GM11168 (cell line): ENCODE data around the gene MT3.

Source experiments
- in situ Hi-C: fragments of 300-500 bp; cut with MboI; formaldehyde crosslinking; loops from one replicate; pipeline ENCODE4 v1.12.0; 2022; ENCODE audit warnings: low sequenced_read_pairs; ENCODE audit not compliant: unreplicated experiment

MT3 gene

DNA sequence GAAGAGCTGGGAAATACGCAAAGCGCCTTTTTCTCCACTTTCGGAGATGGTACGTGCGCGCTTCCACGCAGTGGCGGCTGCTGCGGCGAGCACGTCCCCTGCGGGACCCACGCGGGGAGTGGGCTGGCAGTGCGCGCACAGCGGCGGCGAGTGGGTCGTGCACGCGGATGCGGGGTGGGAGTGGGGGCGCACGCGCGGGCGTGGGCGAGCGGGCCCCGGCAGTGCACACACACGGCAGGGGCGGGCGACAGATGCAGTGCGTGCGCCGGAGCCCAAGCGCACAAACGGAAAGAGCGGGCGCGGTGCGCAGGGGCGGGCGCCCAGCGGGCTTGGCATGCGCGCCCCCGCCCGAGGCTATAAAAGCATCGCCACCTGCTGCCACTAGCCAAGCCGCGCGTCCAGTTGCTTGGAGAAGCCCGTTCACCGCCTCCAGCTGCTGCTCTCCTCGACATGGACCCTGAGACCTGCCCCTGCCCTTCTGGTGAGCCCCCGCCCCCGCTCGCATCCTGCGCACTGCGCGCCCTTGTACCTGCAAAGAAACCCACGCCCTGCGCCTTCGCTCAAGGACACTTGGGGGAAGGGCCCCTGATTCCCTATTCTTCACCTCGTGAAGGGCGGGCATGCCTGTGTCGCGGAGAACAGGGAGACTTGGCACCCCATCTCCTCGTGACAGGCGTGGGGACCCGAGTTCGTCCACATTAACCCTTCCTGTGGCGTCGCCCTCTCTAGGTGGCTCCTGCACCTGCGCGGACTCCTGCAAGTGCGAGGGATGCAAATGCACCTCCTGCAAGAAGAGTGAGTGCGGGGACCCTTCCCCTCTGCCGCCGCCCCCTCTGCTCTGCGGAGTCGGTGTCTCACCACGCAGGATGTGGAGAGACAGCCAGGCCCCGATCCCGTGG lies at the start of gene MT3:
TSS of gene MT3 (plus strand) at position 388 of the 899 bp plus-strand sequence. CDS start at position 451, 63 bp downstream.
- in situ Hi-C loops = loop anchor here (10.0 kb wide), 1 partner anchor 105 kb away; no protein-coding TSS in a partner anchor

DNA sequence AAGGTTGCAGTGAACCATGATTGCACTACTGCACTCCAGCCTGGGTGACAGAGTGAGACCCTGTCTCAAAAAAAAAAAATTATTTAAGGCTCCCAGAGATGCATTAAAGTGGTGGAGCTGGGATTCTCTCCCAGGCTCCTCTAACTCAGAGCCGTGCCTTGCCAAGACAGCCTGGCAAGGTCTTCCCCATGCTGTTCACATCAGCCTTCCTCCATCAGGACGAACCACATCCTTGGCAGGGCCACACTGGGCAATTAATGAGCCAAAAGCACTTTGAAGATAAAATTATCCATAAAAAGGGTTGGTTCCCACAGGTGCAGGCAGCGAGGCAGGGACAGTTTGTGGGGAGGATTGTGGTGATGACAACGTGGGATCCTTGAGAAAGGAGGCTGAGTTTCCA lies 49.7 kb upstream of the MT3 start:
- in situ Hi-C loops = no loop called here

DNA sequence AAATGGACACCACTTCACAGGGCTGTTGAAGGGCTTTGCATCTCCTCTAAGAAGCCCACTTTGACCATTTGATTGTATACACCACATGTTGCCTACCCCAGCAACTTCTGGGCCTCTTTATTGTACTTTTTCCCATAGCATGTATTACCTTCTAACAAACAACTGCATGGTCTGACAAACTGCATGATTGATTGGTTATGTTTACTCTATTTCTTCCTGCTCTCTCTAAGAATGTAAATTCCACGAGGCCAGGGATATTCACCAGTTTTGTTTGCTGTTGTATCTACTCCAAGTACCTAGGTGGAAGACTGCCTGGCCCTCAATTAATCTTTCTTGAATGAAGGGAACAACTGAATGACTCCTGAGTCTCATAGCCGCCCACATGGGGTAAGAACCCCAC lies 47.3 kb upstream of the MT3 start:
- in situ Hi-C loops = no loop called here

DNA sequence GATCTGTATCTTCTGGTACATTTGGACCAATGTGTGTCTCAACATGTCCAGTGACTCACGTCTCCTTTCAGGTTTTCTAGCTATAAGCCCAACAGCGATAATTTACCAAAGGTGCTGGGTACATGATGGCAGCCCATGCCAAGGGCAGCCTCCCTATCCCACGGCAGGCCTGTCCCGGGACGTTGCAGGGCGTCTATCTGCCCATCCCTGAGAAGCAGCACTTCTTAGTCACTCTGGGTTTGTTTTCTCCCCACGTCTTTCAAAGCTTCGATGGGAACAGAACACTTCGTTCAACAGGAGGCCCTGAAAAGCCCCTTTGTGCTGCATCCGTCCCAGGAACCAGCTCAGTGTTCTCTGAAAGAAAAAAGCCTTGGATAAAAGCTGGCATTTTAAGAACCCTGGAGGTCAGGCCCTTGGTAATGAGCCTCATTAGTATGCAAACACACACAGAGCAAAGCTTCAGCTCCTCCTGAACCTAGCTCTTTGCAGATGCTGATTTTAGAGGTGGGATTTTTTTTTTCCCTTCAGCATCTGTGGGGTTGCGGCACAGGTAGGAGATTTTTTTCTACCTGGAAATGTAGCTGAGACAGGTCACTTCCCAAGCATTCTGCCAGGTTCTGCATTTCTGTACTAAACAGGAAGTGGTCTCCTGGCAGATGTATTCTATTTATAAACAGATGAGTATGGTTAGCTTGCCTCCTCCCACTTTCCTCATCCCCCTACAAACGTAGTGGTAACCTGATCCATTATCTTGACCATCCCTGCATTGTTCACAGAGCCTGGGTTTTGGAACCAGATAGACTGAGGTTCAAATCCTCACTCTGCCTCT lies 42.0 kb upstream of the MT3 start:
- in situ Hi-C loops = no loop called here

DNA sequence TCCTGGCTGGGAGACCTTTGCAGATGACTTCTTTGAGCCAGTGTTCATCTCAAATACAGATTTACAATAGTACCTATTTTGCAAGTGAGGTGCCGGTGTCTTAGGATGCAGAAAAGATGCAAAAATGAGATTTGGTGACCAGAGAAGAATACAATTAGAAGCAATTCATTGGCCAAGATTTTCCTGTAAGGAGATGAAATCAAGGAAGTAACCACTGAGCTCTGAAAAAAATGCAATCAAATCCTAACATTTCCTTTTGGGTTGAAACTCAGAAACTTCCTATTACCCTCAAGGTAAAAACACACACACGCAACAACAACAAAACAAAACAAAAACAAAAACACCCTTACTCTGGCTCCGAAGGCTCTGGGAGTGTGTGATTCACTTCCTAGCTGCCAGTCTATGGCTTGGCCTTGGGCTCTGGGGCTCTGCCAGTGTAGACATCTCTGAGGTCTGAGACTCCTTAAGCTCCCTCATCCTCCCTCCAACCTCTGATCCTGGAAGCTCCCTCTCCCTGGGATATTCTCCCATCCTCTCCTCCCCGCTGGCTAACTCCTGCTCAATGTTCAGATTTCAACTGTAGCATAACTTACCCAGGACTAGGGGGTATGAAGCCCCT lies 41.3 kb upstream of the MT3 start:
- in situ Hi-C loops = no loop called here

DNA sequence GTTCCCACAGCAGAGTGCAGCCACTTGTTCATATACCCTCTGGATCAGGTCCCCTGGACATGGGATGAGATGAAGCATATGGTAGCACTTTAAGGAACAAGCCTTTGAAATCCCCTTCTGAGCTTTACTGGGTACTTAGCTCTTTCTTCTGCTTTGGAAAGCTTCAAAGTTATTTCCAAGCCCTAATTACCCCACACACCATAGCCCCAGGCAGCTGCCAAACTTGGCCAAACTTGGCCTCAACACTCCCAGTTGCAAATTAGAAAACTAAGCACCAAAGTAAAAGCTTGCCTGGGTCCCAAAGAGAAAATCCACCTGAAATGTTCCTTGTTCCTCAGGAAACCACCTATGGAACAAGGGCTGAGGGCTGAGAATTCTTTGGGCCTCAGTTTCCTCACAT lies 40.2 kb upstream of the MT3 start:
- in situ Hi-C loops = no loop called here

DNA sequence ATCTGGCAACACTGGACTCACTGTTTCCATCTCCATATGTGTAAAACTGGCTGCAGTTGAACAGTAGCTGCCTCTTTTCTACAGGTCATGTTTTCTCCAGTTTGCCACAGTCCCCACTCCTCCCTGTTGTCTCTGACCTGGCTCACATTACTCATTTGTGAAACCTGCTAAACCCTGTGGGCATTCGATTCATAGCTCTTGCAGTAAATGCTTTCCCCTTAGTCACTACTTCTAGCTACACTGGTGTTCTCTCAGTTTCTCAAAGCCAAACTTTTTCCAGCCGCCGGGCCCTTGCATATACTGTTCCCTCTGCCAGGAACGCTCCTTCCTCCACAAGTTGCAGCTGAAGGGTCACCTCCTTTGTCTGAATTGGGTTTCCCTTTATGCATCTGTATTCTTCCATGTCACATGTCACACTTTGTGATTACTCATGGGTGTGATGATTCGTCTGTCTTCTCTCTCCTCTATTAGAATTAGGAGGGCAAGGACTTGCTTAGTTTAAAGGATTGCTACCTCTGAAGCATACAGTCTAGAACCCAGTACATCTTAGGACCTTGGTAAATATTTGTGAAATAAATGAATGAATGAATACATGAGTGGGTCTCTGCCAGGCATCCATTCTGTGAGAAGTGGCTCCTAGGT lies 39.5 kb upstream of the MT3 start:
- in situ Hi-C loops = no loop called here

DNA sequence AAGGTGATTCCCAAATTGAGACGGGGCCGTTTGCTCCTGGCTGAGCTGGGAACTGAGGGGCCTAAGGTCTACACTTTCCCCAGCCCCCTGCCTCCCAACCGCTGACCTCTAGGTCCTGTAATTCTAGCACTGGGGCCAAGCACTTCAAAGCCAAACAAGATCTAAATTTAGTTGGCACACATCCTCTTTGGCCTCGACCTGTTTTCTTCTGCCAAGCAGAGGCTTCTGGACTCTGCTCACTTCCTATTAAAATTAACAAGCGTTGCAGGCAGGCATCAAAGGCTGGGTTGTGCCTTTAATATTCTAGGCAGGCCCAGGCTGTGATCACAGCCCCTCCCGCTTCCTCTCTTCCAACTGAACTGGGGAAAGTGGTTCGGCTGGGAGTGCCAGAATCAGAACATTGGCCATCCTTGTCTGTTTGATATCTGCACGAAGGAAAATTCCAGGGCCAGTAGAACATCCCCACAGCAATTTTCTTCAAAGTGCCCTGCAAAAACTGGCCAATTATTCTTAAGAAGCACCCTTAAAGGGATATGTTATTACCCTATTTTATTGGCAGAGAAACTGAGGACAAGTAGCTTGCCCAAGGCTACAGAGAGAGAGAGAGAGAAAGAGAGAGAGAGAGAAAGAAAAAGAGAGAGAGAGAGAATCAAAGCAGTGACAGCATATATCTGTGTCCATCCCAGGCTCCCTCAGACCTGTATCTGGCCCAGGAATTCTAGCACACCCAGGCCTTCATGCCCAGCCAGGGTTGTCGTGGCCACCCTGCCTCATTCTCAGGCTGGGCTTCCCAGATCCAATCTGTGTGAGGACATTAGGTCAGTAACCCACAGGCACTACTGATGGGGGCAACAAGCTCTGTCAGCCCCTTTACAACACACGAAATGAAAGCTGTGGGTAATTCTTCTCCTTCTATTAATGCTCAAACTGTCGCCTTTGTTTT lies 37.3 kb upstream of the MT3 start:
- in situ Hi-C loops = no loop called here

DNA sequence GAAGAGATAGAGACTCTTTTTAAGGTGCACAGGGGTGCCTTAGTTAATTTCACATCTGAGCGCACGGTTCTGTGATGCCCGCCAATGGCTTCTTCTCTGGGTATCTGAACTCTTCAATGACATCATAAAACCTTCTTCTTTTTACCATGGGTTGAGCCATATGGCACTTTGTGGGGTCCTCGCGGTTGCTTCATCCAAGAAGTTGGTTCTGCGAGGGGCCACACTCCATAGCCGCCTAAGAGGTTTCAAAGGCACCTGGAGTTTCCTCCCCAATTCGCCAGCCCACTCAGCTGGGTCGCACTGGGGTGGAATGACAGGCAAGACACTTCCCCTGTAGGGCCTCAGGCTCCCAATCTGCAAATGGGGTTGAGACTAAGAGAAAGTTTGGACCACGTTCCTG lies 34.9 kb upstream of the MT3 start:
- in situ Hi-C loops = no loop called here

DNA sequence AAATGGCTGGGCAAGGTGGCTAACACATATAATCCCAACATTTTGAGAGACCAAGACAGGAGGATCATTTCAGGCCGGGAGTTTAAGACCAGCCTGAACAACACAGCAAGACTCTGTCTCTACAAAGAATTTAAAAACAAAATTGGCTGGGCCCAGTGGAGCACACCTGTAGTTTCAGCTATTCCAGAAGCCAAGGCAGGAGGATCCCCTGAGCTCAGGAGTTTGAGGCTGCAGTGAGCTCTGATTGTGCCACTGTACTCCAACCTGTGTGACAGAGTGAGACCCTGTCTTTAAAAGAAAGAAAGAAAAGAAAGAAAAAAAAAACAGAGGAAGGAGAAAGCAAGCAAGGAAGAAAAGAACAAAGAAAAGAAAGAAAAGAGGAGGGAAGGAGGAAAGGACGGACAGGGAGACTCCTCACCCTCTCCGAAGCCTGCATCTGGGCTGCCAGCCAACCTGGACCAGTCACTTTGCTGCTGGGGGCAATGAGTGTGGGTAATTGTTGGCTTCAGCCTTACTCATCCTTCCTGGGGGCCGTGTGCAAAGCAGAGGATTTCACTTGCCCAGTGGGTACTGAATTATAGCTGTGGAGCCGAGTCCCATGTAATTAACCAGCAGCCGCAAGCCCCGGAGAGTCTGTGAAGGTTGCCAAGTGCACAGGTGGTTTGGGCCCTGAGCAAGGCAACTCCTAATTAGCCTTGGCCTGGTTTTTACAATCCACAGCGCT lies 31.1 kb upstream of the MT3 start:
- in situ Hi-C loops = no loop called here

DNA sequence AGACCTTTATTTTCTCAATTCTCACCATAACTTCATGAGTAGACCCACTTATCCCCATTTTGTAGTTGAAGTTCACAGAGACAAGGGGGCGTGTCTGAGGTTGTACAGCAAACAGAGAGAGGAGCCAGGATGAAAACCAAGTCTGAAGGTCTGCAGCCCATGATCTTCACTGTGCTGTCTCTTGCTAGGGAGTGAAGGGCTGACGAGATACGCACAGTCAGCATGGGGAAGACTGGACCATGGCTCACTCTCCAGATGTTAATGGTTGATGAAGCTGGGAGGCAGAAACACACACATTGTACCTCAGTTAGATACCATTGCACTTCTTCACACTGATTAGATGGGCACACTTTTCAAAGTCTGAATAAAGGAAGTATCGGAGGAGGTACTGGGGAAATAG lies 30.2 kb upstream of the MT3 start:
- in situ Hi-C loops = no loop called here

DNA sequence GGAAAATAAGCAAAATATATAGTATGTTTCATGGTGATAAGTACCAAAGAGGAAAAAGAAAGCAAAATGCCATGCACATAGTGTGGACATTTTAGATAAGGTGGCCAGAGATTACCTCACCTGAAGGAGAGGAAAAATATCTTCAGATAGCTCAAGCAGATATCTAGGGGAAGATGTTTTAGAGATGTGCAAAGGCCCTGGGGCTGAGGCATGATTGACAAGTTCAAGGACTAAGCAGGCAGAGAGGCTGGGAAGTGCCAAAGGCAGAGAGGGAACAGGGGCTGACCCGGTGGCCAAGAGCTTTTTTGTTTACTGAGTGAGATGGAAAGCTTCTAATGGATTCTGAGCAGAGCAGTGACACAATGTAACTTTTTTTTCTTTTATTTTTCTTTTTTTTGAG lies 28.9 kb upstream of the MT3 start:
- in situ Hi-C loops = no loop called here

DNA sequence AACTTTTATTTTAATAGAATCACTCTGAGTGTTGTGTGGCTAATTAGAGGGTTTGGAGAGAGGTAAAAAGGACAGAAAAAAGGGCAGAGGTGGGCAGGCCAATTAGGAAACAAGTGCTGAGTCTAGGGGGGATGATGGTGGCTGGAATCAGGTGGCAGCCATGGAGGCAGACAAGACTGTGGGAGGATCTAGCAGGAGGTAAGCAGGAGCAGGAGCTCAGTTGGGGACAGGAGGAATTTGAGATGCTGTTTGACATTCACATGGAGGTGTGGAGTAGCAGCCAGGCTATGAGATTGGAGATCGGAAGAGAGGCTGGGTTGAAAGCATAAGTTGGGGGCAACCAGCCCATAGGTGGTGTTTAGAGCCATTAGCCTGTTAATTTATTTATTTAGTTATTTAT lies 28.2 kb upstream of the MT3 start:
- in situ Hi-C loops = no loop called here

DNA sequence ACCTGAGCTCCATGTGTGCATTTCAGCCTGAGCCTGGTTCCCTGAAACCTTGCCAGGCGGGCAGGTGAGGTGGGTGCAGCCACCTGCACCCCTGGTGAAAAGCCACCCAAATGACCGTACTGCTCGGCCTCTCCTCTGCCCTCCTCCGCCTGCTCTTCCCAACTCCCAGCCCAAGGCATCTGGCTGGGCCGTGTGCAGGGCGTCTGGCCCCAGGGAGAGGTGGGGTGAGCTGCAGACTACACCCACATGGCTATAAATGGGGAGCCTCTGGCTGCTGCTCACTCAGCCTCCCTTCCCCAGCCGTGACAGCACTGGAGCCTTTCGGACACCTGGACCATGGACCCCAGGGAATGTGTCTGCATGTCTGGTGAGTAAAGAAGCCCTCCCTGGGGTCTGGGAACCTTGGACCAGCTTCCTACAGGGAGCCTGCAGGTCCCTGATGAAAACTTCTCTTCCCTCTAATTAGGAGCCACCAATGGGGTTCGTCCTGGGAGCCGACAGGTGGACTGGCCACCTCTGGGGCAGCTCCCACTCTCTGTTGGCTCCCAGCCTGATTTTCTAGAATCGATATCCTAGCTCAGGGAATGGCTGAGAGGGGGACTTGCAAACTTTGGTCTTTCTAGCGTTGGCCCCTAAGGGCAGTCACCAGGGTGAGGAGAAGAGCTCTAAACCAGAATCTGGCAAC lies 24.4 kb upstream of the MT3 start, which contains the start of gene MT4:
TSS of gene MT4 (plus strand) at position 281 of the 685 bp plus-strand sequence. CDS start at position 337, 56 bp downstream.
- in situ Hi-C loops = no loop called here

DNA sequence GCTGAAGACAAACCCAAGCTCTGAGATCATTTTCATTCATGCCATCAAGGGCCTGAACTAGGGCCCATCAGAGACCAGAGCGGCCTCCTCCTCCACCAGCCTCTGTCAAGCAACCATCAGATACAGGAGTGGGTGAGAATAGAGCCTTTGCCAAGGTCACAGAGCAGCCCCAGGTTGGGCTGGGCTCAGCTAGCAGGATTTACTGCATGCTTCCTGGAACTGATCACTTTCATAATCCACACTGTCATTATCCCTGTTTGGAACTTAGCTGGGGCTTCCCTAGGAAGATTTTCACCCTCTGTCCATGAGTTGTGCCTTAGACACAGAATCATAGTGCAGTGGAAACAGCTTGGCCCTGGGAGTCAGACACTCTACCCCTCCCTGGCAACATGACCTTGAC lies 19.4 kb upstream of the MT3 start:
- in situ Hi-C loops = no loop called here

DNA sequence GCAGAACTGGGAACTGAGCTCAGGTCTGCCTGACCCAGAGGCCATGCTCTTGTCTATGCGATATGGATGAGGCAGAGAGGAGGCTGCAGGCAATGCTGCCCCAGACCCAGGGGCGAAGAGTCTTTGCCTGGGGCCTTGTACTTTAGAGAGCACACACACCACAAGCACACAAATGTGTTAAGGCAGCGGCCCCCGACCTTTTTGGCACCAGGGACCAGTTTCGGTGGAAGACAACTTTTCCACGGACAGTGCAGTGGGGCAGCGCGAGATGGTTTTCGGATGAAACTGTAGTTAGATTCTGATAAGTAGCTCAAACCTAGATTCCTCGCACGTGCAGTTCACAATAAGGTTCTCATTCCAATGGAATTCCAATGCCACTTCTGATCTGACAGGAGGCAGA lies 17.8 kb upstream of the MT3 start:
- in situ Hi-C loops = no loop called here

DNA sequence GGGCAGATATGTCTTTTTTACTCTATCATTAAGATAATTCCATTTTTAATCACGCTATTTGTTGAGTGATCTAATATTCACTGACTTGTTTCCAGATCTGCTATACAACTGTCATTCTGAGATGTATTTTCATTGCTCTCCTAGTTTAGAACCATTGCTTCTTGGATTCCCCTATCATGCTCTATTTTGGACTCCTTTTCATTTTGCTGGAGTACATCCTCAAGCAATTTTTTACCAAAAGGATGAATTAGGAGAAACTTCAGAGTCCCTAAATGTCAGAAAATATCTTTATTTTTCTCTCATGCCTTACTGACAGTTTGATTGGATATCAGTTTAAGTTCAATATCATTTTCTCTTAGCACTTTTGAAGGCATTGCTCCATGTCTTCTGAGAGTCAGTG lies 14.7 kb upstream of the MT3 start:
- in situ Hi-C loops = no loop called here
